Progenitor cell of endocrine pancreas (in vitro differentiated cells): Measurements from ENCODE around the gene GCHFR. TPM values are rescaled to one million over a fixed set of nuclear protein-coding genes. Genes with fewer than 3 reads are reported as not detected.

Experiments used
- DNase-seq: peaks from one replicate; pipeline ENCODE4 v3.0.0; 2021; ENCODE audit warnings: low spot score; ENCODE audit not compliant: unreplicated experiment
- H3K27ac Mint-ChIP-seq: 2 replicates; pipeline ENCODE4 v1.8.0; 2021; ENCODE audit warnings: mild to moderate bottlenecking, moderate library complexity, mixed read lengths
- H3K27me3 Mint-ChIP-seq: 2 replicates; pipeline ENCODE4 v1.8.0; 2021; ENCODE audit warnings: mixed read lengths
- H3K36me3 Mint-ChIP-seq: 2 replicates; pipeline ENCODE4 v1.8.0; 2022; ENCODE audit warnings: mixed read lengths; ENCODE audit not compliant: insufficient read depth
- H3K4me1 Mint-ChIP-seq: 2 replicates; pipeline ENCODE4 v1.8.0; 2021; ENCODE audit warnings: low read depth, mixed read lengths
- H3K4me3 Mint-ChIP-seq: 2 replicates; pipeline ENCODE4 v1.8.0; 2021; ENCODE audit warnings: low read depth, mild to moderate bottlenecking, moderate library complexity, mixed read lengths
- H3K9me3 Mint-ChIP-seq: 2 replicates; pipeline ENCODE4 v1.8.0; 2021; ENCODE audit warnings: low read depth, mixed read lengths
- total RNA-seq: library from RNA; stranded (reverse); gene quantifications from 2 replicates; pipeline ENCODE4 v1.2.1, GENCODE V29; 2021
- TF ChIP-seq, protein P1 (sequence below): fragments of 200-600 bp; sonication (generic); IDR thresholded peaks from one replicate; pipeline ENCODE4 v1.5.0; 2021; ENCODE audit warnings: antibody characterized with exemption, mild to moderate bottlenecking; ENCODE audit not compliant: unreplicated experiment

GCHFR gene
- total RNA-seq, 1 donor from 2014 or later, result 32.1 TPM

DNA sequence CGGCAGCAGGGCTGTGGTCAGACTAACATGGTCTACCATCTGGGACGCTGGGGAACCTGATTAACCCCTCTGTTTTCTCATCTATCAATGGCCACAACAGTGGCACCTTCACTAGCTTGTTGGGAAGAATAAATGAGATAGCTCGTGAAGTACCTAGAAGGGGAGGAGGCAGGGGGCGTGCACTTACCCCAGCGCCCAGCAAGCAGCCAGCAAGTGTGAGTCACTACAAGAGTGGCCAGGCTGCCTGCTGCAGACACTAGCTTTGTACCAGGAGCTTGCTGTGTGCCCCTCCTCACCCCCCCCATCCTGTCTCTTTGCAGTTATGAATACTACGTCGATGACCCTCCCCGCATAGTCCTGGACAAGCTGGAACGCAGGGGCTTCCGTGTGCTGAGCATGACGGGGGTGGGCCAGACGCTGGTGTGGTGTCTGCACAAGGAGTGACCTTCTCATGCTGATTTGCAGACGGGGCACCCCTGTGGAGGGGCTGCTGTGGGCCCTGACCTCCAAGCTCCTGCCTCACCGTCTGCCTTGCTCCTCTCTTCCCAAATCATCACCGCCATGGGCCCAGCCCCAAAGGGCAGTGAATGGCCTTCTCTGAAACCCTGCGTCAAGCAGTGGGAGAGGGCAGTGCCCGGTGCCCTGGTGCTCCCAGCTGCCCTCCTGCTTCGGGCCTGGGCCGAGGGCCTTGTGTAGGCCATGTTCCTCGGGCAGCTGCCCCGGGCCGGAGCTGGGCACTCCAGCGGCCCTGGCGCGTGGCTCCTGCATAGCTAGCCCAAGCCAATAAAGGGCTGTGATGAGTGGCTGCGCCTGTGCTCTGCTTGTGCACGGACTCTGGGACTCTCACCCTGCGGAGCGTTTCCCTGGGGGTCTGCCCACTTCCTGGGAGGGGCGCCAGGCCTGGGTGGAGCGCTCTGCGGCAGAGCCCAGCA is 3.3 kb downstream of the GCHFR start:
- Mint-ChIP-seq H3K4me3 (no peak overlapping the region), H3K9me3 (no peaks in the 10 kb centered on the region), H3K27me3 (no peaks in the 10 kb centered on the region), H3K4me1 (peaks cover 11% of the 10 kb centered on the region), H3K27ac (no peak overlapping the region), H3K36me3 (peaks cover under 1% of the 10 kb centered on the region)
- DNase-seq, result no peak
- TF ChIP-seq, protein P1, sequence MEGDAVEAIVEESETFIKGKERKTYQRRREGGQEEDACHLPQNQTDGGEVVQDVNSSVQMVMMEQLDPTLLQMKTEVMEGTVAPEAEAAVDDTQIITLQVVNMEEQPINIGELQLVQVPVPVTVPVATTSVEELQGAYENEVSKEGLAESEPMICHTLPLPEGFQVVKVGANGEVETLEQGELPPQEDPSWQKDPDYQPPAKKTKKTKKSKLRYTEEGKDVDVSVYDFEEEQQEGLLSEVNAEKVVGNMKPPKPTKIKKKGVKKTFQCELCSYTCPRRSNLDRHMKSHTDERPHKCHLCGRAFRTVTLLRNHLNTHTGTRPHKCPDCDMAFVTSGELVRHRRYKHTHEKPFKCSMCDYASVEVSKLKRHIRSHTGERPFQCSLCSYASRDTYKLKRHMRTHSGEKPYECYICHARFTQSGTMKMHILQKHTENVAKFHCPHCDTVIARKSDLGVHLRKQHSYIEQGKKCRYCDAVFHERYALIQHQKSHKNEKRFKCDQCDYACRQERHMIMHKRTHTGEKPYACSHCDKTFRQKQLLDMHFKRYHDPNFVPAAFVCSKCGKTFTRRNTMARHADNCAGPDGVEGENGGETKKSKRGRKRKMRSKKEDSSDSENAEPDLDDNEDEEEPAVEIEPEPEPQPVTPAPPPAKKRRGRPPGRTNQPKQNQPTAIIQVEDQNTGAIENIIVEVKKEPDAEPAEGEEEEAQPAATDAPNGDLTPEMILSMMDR, result no peak

DNA sequence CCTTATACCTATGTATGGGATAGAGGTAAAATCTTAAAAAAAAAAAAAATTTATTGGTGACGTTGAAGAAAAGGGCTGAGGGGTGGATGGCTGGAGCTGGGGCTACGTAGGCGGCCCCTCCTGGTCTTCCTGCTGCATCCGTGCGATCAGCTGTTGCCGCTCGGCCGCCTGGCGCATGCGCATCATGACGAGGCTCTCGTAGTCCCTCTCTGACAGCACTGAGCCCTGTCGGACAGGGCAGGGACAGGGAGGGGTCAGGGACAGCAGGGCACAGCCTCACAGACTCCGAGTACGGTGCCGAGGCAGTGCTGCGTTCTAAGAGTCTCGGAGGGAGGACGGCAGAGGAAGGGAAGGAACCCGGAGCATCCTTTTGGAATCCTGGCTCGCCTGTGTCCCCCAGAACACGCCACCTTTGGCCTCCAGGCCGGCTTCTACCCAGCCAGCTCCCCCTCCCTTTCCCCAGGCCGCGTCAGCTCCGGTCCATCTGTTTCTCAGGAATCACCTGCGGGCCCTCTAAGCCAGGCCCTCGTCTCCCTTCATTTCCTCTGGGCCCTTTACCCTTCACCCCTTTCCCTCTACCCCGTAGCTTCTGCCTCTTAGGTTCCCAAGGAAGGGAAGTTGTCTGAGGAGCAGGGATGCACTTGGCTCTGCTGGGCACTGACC is 4.1 kb downstream of the GCHFR start:
- no peak overlapping the region for H3K27ac Mint-ChIP-seq
- H3K4me3 Mint-ChIP-seq, result no peak overlapping the region
- TF ChIP-seq, protein P1, result no peak
- H3K4me1 Mint-ChIP-seq, result peaks cover 11% of the 10 kb centered on the region
- no peaks in the 10 kb centered on the region for H3K27me3 Mint-ChIP-seq
- no peaks in the 10 kb centered on the region for H3K9me3 Mint-ChIP-seq
- no peak for DNase-seq
- H3K36me3 Mint-ChIP-seq, result peaks cover 2% of the 10 kb centered on the region

DNA sequence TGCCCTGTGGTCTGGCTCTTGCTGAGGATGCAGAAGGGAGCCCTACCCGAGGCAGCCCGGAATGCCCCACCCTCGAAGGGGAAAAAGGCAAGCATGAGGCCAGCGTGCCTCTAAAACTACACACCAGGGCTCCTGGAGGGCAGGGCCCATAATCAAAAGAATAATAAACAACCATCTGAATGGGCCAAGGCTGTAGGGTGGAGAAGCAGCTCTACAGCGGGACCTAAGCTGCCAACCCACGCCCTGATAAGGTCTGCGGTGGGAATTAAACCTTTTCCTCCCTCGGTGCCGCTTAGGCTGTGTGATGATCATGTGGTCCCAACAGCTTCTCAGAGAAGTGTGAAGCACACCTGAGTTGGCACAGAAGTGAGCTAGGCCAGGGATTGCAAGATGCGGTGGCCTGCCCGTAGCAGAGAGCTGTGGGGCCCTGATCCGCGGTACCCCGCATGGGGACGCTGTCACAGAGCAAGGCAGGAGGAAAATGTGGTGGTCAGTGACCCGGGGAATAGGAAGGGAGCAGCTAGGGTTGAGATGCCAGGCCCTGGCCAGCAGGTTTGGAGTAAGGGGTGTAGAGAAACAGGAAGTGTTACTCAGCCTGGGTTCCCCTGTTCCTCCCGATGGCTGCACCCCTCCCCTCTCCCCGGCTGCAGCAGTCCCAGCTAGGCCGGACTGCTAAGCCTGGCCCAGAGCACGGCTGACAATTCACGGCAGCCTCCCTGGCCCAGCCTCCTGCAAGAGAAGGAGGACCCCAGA is 4.8 kb downstream of the GCHFR start:
- Mint-ChIP-seq H3K36me3 (peaks cover 2% of the 10 kb centered on the region), H3K27ac (no peak overlapping the region), H3K27me3 (no peaks in the 10 kb centered on the region), H3K4me1 (peaks cover 9% of the 10 kb centered on the region), H3K9me3 (no peaks in the 10 kb centered on the region), H3K4me3 (no peak overlapping the region)
- DNase-seq, result no peak
- TF ChIP-seq, protein P1, result no peak

DNA sequence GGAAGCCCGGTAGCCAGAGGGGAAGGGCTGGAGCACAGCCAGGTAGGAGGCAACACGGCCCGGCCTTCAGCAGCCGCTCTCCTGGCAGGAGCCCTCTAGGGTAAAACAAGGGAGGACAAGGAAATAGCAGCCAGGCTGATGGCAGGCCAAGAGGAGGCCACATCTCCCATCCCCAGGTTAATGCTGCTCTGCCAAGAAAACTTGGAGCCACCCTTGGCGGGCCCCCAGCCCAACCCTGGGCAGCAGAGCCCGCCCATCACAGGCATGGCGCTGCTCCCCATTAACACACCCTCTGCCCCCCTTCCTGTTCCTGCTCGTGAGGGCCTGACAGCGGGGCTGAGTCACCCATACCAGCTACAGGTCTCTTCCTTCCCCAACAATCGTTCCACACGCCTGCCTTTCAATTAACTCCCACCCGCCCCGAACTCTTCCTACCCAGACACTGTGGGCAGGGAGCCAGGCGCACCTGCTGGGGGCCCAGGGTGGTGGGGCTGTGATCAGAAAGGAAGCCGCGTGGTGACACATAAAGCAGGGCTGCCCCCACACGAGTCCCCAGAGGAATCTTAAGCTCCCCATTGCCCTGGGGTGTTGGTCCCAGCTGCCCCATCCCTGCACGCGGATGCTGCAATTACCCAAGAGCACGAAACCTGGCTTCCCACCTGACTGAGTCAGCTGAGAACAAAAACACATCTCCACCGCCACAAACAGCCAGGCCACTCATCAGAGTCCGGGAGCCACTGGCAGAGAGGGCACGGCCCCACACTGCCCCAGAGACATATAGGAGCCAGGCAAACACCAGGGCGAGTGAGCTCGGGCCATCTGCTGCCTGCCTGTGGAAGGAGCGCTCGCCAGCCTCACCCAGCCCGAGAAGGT is 5.6 kb downstream of the GCHFR start, which contains the start of gene C15orf62:
TSS of gene C15orf62 (plus strand) at position 707 of the 873 bp plus-strand sequence. CDS start 516 bp downstream, outside the sequence.
- DNase-seq, result no peak
- Mint-ChIP-seq H3K4me3 (no peak within 1 kb of the TSS), H3K36me3 (peaks cover 3% of the 10 kb centered on the region), H3K4me1 (peaks cover 9% of the 10 kb centered on the region), H3K27ac (no peak within 1 kb of the TSS), H3K9me3 (no peaks in the 10 kb centered on the region), H3K27me3 (no peaks in the 10 kb centered on the region)
- TF ChIP-seq, protein P1, result no peak
